H1 (cell line): ENCODE results near the gene LAYN. TPM values are rescaled to one million over a fixed set of nuclear protein-coding genes. Genes with fewer than 3 reads are reported as not detected.

Source experiments
- CTCF ChIA-PET: fragments of 300-600 bp; sonication (Branson Sonifier 250); formaldehyde crosslinking; loops from one replicate; lab custom pipeline; 2021; ENCODE audit not compliant: partially characterized antibody; lab: Charles Lee
- POLR2A ChIA-PET: fragments of 300-600 bp; sonication (Branson Sonifier 250); formaldehyde crosslinking; loops from one replicate; lab custom pipeline; 2021; ENCODE audit warnings: inconsistent platforms; ENCODE audit not compliant: partially characterized antibody; lab: Charles Lee
- DNase-seq, 2 experiments: peaks; one replicate each; pipeline versions ENCODE4 v3.0.0 to v3.0.0-alpha.2; 2010 to 2022; ENCODE audit warnings: low spot score in 2 of 2, low read depth in 1 of 2, mixed read lengths in 1 of 2
- FAIRE-seq: peaks from 2 replicates; lab custom pipeline; 2011; peaks lifted over from hg19 to GRCh38; lab: Jason Lieb, UNC
- H2AFZ ChIP-seq: 2 replicates; pipeline ENCODE4 v1.8.1; 2012; ENCODE audit warnings: low read length, inconsistent platforms
- H2AK5ac ChIP-seq: 2 replicates; pipeline ENCODE4 v1.6.1; 2013; ENCODE audit warnings: low read depth, low read length
- H2BK120ac ChIP-seq: replicated peaks from 2 replicates; pipeline ENCODE3; 2013; ENCODE audit warnings: low read depth, low read length, inconsistent platforms
- H2BK12ac ChIP-seq: 2 replicates; pipeline ENCODE4 v1.6.1; 2013; ENCODE audit warnings: low read depth, low read length
- H2BK15ac ChIP-seq: 2 replicates; pipeline ENCODE4 v1.6.1; 2013; ENCODE audit warnings: low read length
- H2BK20ac ChIP-seq: 2 replicates; pipeline ENCODE4 v1.6.1; 2013; ENCODE audit warnings: low read length
- H2BK5ac ChIP-seq: 2 replicates; pipeline ENCODE4 v1.6.1; 2013; ENCODE audit warnings: low read depth, low read length
- H3K14ac ChIP-seq: 2 replicates; pipeline ENCODE4 v1.6.1; 2013; ENCODE audit warnings: inconsistent platforms; ENCODE audit not compliant: insufficient read length
- H3K18ac ChIP-seq: 2 replicates; pipeline ENCODE4 v1.6.1; 2013; ENCODE audit warnings: low read length; ENCODE audit errors: extremely low read depth
- H3K23ac ChIP-seq: 2 replicates; pipeline ENCODE4 v1.6.1; 2013; ENCODE audit warnings: inconsistent platforms; ENCODE audit not compliant: insufficient read length
- H3K23me2 ChIP-seq: 2 replicates; pipeline ENCODE4 v1.6.1; 2013; ENCODE audit warnings: low read depth, low read length
- H3K27ac ChIP-seq: 2 replicates; pipeline ENCODE4 v1.6.1; 2011; ENCODE audit warnings: low read depth, low read length, inconsistent platforms
- H3K27me3 ChIP-seq, 4 experiments: replicated peaks in 1 of 4; 1 replicate in 1 of 4; 2 replicates in 3 of 4; pipeline versions ENCODE4 v1.6.1 to v1.8.1; 2011 to 2013; ENCODE audit warnings: low read length in 3 of 4, mild to moderate bottlenecking in 3 of 4, inconsistent platforms in 2 of 4, mixed read lengths in 2 of 4, moderate library complexity in 1 of 4; ENCODE audit not compliant: control insufficient read depth in 3 of 4, insufficient read depth in 3 of 4; ENCODE audit errors: extremely low read depth in 1 of 4
- H3K36me3 ChIP-seq, 4 experiments: 2 replicates each; pipeline versions ENCODE4 v1.6.1 to v1.8.1; 2011 to 2013; ENCODE audit warnings: mild to moderate bottlenecking in 4 of 4, low read length in 3 of 4, moderate library complexity in 2 of 4, control low read depth in 1 of 4, inconsistent platforms in 1 of 4; ENCODE audit not compliant: insufficient read depth in 4 of 4, control insufficient read depth in 2 of 4
- H3K4ac ChIP-seq: replicated peaks from 2 replicates; pipeline ENCODE3; 2013; ENCODE audit warnings: low read length, low read depth, mixed read lengths, inconsistent platforms; ENCODE audit not compliant: insufficient read length
- H3K4me1 ChIP-seq, 4 experiments: replicated peaks in 1 of 4; 1 replicate in 1 of 4; 2 replicates in 3 of 4; pipeline versions ENCODE4 v1.6.1 to v1.8.1; 2011 to 2013; ENCODE audit warnings: low read length in 3 of 4, inconsistent platforms in 2 of 4, mixed read lengths in 1 of 4; ENCODE audit not compliant: insufficient read depth in 4 of 4, control insufficient read depth in 3 of 4
- H3K4me2 ChIP-seq, 2 experiments: 2 replicates each; pipeline versions ENCODE4 v1.6.1 to v1.8.1; 2011 to 2013; ENCODE audit warnings: low read depth in 2 of 2, low read length in 2 of 2, control low read depth in 1 of 2, inconsistent platforms in 1 of 2, mild to moderate bottlenecking in 1 of 2; ENCODE audit not compliant: insufficient read depth in 1 of 2
- H3K4me3 ChIP-seq, 4 experiments: fragments of 200-600, 300-600 bp in 1 of 4; sonication (generic), shearing (Covaris generic), sonication (Bioruptor Twin) in 1 of 4; 2 replicates each; pipeline versions ENCODE4 v1.5.1 to v1.8.1; 2011 to 2016; ENCODE audit warnings: low read length in 4 of 4, low read depth in 3 of 4, control low read depth in 2 of 4, inconsistent platforms in 2 of 4, mild to moderate bottlenecking in 2 of 4, mixed read lengths in 1 of 4, moderate library complexity in 1 of 4; ENCODE audit not compliant: insufficient read depth in 2 of 4; ENCODE audit errors: extremely low read depth in 1 of 4
- H3K56ac ChIP-seq: replicated peaks from 2 replicates; pipeline ENCODE3; 2013; ENCODE audit warnings: low read depth, mild to moderate bottlenecking, mixed read lengths, low read length, inconsistent platforms; ENCODE audit not compliant: insufficient read length
- H3K79me1 ChIP-seq: 2 replicates; pipeline ENCODE4 v1.6.1; 2013; ENCODE audit warnings: low read depth, low read length, control low read depth
- H3K79me2 ChIP-seq, 2 experiments: 2 replicates each; pipeline versions ENCODE4 v1.6.1 to v1.8.1; 2012 to 2013; ENCODE audit warnings: low read length in 2 of 2, mild to moderate bottlenecking in 2 of 2, inconsistent platforms in 1 of 2; ENCODE audit not compliant: insufficient read depth in 2 of 2, control insufficient read depth in 1 of 2
- H3K9ac ChIP-seq, 4 experiments: replicated peaks in 1 of 4; 1 replicate in 1 of 4; 2 replicates in 3 of 4; pipeline versions ENCODE4 v1.6.1 to v1.8.1; 2011 to 2013; ENCODE audit warnings: low read depth in 3 of 4, low read length in 3 of 4, control low read depth in 2 of 4, mild to moderate bottlenecking in 2 of 4, moderate library complexity in 2 of 4, inconsistent platforms in 1 of 4; ENCODE audit errors: extremely low read depth in 1 of 4
- H3K9me3 ChIP-seq, 2 experiments: 2 replicates each; pipeline versions ENCODE4 v1.6.1 to v1.8.1; 2012 to 2013; ENCODE audit warnings: mild to moderate bottlenecking in 2 of 2, moderate library complexity in 2 of 2, control low read depth in 1 of 2, inconsistent platforms in 1 of 2, low read depth in 1 of 2, low read length in 1 of 2, mixed read lengths in 1 of 2; ENCODE audit not compliant: insufficient read depth in 2 of 2
- H4K20me1 ChIP-seq, 2 experiments: replicated peaks in 1 of 2; 2 replicates each; pipeline versions ENCODE3 to v1.8.1; 2011 to 2013; ENCODE audit warnings: inconsistent platforms in 2 of 2, low read length in 2 of 2, mild to moderate bottlenecking in 1 of 2; ENCODE audit not compliant: insufficient read depth in 2 of 2, control insufficient read depth in 1 of 2
- H4K5ac ChIP-seq: 2 replicates; pipeline ENCODE4 v1.6.1; 2013; ENCODE audit warnings: low read length, low read depth, mixed read lengths, inconsistent platforms; ENCODE audit not compliant: insufficient read length
- H4K8ac ChIP-seq: 2 replicates; pipeline ENCODE4 v1.8.0; 2013; ENCODE audit warnings: mild to moderate bottlenecking, moderate library complexity, low read length, inconsistent platforms; ENCODE audit not compliant: insufficient read depth; ENCODE audit errors: extremely low read depth
- H4K91ac ChIP-seq: replicated peaks from 2 replicates; pipeline ENCODE3; 2013; ENCODE audit warnings: low read length, mixed read lengths, inconsistent platforms; ENCODE audit not compliant: insufficient read length
- CBX8 ChIP-seq: fragments of 300-800, 300-1000 bp; sonication (generic); IDR thresholded peaks from 2 replicates; pipeline ENCODE4 v1.7.1; 2016; ENCODE audit warnings: low read depth, low read length, borderline replicate concordance
- E2F6 ChIP-seq: IDR thresholded peaks from 2 replicates; pipeline ENCODE4 v1.6.1; 2012; ENCODE audit warnings: inconsistent platforms
- KDM4A ChIP-seq: IDR thresholded peaks from one replicate; pipeline ENCODE4 v1.7.1; 2012; ENCODE audit warnings: low read depth, mild to moderate bottlenecking, moderate library complexity, low read length, inconsistent platforms; ENCODE audit not compliant: severe bottlenecking
- SIX5 ChIP-seq: IDR thresholded peaks from 2 replicates; pipeline ENCODE4 v1.6.1; 2011; ENCODE audit warnings: mild to moderate bottlenecking, low read depth, low read length
- SP2 ChIP-seq: IDR thresholded peaks from 2 replicates; pipeline ENCODE4 v1.6.1; 2012; ENCODE audit warnings: mild to moderate bottlenecking, low read length, inconsistent platforms
- SRF ChIP-seq: IDR thresholded peaks from 2 replicates; pipeline ENCODE4 v1.6.1; 2011; ENCODE audit warnings: mild to moderate bottlenecking, low read depth, low read length, moderate library complexity
- TEAD4 ChIP-seq: IDR thresholded peaks from 2 replicates; pipeline ENCODE4 v1.6.1; 2012; ENCODE audit warnings: low read depth, low read length, inconsistent platforms, mixed read lengths
- WGBS, 2 experiments: shearing (Covaris generic) in 1 of 2; methylation state at CpG; one replicate each; pipeline versions ENCODE4 v1.1.6 to v1.1.7; 2013 to 2015; ENCODE audit warnings: low lambda C conversion rate in 2 of 2, mixed read lengths in 2 of 2, inconsistent platforms in 1 of 2, low coverage in 1 of 2, missing lambda C conversion rate in 1 of 2; ENCODE audit not compliant: insufficient replicate concordance in 2 of 2, insufficient coverage in 1 of 2, insufficient read length in 1 of 2; ENCODE audit errors: extremely low coverage in 1 of 2, missing lambda C conversion rate in 1 of 2; 5-methylcytosine and 5-hydroxymethylcytosine counted together
- polyA plus RNA-seq, 7 experiments: library from polyadenylated mRNA; depleted of rRNA in 3 of 7; stranded (reverse) in 5 of 7; unstranded in 2 of 7; fragments of >200 nt in 5 of 7; fragments of 200-250 nt in 2 of 7; gene quantifications; 1 replicate in 5 of 7; 2 replicates in 1 of 7; 4 replicates in 1 of 7; pipeline versions ENCODE4 v1.2.1 to v1.2.3, GENCODE V29; 2011 to 2013; ENCODE audit warnings: missing spikeins in 2 of 7, mixed read lengths in 2 of 7
- total RNA-seq: library from RNA; stranded (reverse); fragmentation: NEBNext Ultra II Directional; extraction: Animal tissue kit (Norgen Biotek cat#: 25700); gene quantifications from 2 replicates; pipeline ENCODE4 v1.2.1, GENCODE V29; 2021

Gene LAYN
- total and polyA plus RNA-seq, 2 of the 8 experiments (the other 6 are each of a cell fraction or from before 2014, with no cell fraction given), result 4.2 to 9.3 TPM

GRCh38 chr11:111520560-111520959 is 20.0 kb upstream of the LAYN start:
- DNase-seq (no peak), FAIRE-seq (no peak)
- Histone ChIP-seq H2BK12ac (no peak overlapping the region), H2AFZ (no peak overlapping the region), H3K18ac (no peak overlapping the region), H4K20me1 (no peaks in the 10 kb centered on the region), H4K91ac (no peak overlapping the region), H3K4me1 (no peaks in the 10 kb centered on the region), H3K4ac (no peak overlapping the region), H3K4me2 (no peak overlapping the region), H2BK5ac (no peak overlapping the region), H2BK120ac (no peak overlapping the region), H3K79me1 (no peaks in the 10 kb centered on the region), H3K14ac (no peak overlapping the region), H3K23me2 (no peaks in the 10 kb centered on the region), H2BK20ac (no peak overlapping the region), H3K56ac (no peak overlapping the region), H3K27ac (no peak overlapping the region), H3K4me3 (no peak overlapping the region), H3K79me2 (no peaks in the 10 kb centered on the region), H3K27me3 (peaks cover 0 to 3% (median 0%) of the 10 kb centered on the region in 4 experiments; a peak in 1 of 7 replicates), H3K9me3 (no peaks in the 10 kb centered on the region), H3K23ac (no peak overlapping the region)
- ChIA-PET POLR2A (no interaction called here), CTCF (interaction anchor here (0.6 to 1.1 kb wide), 2 partner anchors 84 to 511 kb away, joined by 3 to 5 read pairs; no protein-coding TSS in a partner anchor)
- 95% methylated on average over 2 of the region's 2 CpGs; no CpG with 5 or more reads in 1 of the 2 experiments for WGBS, 2 experiments
- TF ChIP-seq CBX8 (no peak), SIX5 (no peak), KDM4A (no peak), SP2 (no peak), E2F6 (no peak), SRF (no peak), TEAD4 (no peak)
- TF ChIP-seq, all 59 proteins: peak for 0
- no peak overlapping the region for H2AK5ac ChIP-seq
- H4K8ac ChIP-seq, result no peak overlapping the region
- H4K5ac ChIP-seq, result no peak overlapping the region
- no peaks in the 10 kb centered on the region for H3K36me3 ChIP-seq
- H2BK15ac ChIP-seq, result no peak overlapping the region
- no peak overlapping the region for H3K9ac ChIP-seq
